ENCODE measurements around the gene RGS17.
"Not testable (repeated sequence)": the region's sequence is repeated elsewhere in the genome, so short reads cannot be mapped to it uniquely, and the experiment has no call there.

The RGS17 gene

GRCh38 chr6:153123801-153124200 is 7.3 kb downstream of the RGS17 start:
- no peak for DNase-seq (ENCODE audit: low read depth)

GRCh38 chr6:153121311-153121710 is 9.8 kb downstream of the RGS17 start:
- DNase-seq (ENCODE audit: low read depth): no peak

GRCh38 chr6:153117986-153118879 is 12.8 kb downstream of the RGS17 start:
- DNase-seq (ENCODE audit: low read depth): no peak

GRCh38 chr6:153111082-153111481 is 20.0 kb downstream of the RGS17 start:
- DNase-seq (ENCODE audit: low read depth): not testable (repeated sequence)

GRCh38 chr6:153110612-153111011 is 20.5 kb downstream of the RGS17 start:
- not testable (repeated sequence) for DNase-seq (ENCODE audit: low read depth)

GRCh38 chr6:153108315-153108714 is 22.8 kb downstream of the RGS17 start:
- DNase-seq (ENCODE audit: low read depth): no peak

- DNase-seq (ENCODE audit: low read depth): no peak
Measured at GRCh38 chr6:153106021-153106420, 25.1 kb downstream of the RGS17 start.

- DNase-seq (ENCODE audit: low read depth): no peak
Measured at GRCh38 chr6:153104220-153104619, 26.9 kb downstream of the RGS17 start.

- no peak for DNase-seq (ENCODE audit: low read depth)
Measured at GRCh38 chr6:153103319-153103655, 27.8 kb downstream of the RGS17 start.

- DNase-seq (ENCODE audit: low read depth): no peak
Measured at GRCh38 chr6:153102605-153103318, 28.3 kb downstream of the RGS17 start.

- no peak for DNase-seq (ENCODE audit: low read depth)
Measured at GRCh38 chr6:153101461-153101860, 29.6 kb downstream of the RGS17 start.

GRCh38 chr6:153099636-153100035 is 31.4 kb downstream of the RGS17 start:
- DNase-seq (ENCODE audit: low read depth): no peak

GRCh38 chr6:153096792-153097191 is 34.3 kb downstream of the RGS17 start:
- DNase-seq (ENCODE audit: low read depth): no peak

- no peak for DNase-seq (ENCODE audit: low read depth)
Measured at GRCh38 chr6:153096031-153096430, 35.1 kb downstream of the RGS17 start.

- DNase-seq (ENCODE audit: low read depth): no peak
Measured at GRCh38 chr6:153092082-153093013, 38.7 kb downstream of the RGS17 start.

- no peak for DNase-seq (ENCODE audit: low read depth)
Measured at GRCh38 chr6:153090241-153090930, 40.7 kb downstream of the RGS17 start.

GRCh38 chr6:153088796-153089195 is 42.3 kb downstream of the RGS17 start:
- DNase-seq (ENCODE audit: low read depth): no peak

- no peak for DNase-seq (ENCODE audit: low read depth)
Measured at GRCh38 chr6:153087436-153087835, 43.6 kb downstream of the RGS17 start.

GRCh38 chr6:153086225-153086990 is 44.7 kb downstream of the RGS17 start:
- DNase-seq (ENCODE audit: low read depth): no peak

- DNase-seq (ENCODE audit: low read depth): no peak
Measured at GRCh38 chr6:153085239-153085638, 45.8 kb downstream of the RGS17 start.

GRCh38 chr6:153084393-153084792 is 46.7 kb downstream of the RGS17 start:
- no peak for DNase-seq (ENCODE audit: low read depth)
